GM19035 (cell line): ENCODE data around the gene CYTH4.

Source experiments
- ATAC-seq: cut with Tn5 transposase; IDR thresholded peaks from one replicate; pipeline ENCODE4 v1.9.1; 2021; ENCODE audit not compliant: unreplicated experiment

The CYTH4 gene

GRCh38 chr22:37308385-37309200 is 26.3 kb downstream of the CYTH4 start:
- no peak for ATAC-seq

- ATAC-seq = no peak
Observed at GRCh38 chr22:37309211-37310074, 27.1 kb downstream of the CYTH4 start.

GRCh38 chr22:37310075-37310606 is 27.8 kb downstream of the CYTH4 start:
- ATAC-seq = no peak

- no peak for ATAC-seq
Observed at GRCh38 chr22:37310815-37311595, 28.7 kb downstream of the CYTH4 start.

GRCh38 chr22:37311761-37312312 is 29.5 kb downstream of the CYTH4 start:
- ATAC-seq = no peak

GRCh38 chr22:37312549-37313183 is 30.4 kb downstream of the CYTH4 start:
- ATAC-seq = no peak

GRCh38 chr22:37313376-37314314 is 31.3 kb downstream of the CYTH4 start:
- ATAC-seq = no peak

- no peak for ATAC-seq
Observed at GRCh38 chr22:37314315-37315074, 32.2 kb downstream of the CYTH4 start.

- ATAC-seq = no peak
Observed at GRCh38 chr22:37316405-37316804, 34.1 kb downstream of the CYTH4 start.

- ATAC-seq = no peak
Observed at GRCh38 chr22:37316875-37317371, 34.6 kb downstream of the CYTH4 start.

GRCh38 chr22:37317698-37318210 is 35.4 kb downstream of the CYTH4 start:
- no peak for ATAC-seq

- ATAC-seq = no peak
Observed at GRCh38 chr22:37318364-37319109, 36.2 kb downstream of the CYTH4 start.

GRCh38 chr22:37319469-37319868 is 37.2 kb downstream of the CYTH4 start:
- no peak for ATAC-seq

GRCh38 chr22:37320726-37321677 is 38.7 kb downstream of the CYTH4 start:
- no peak for ATAC-seq

GRCh38 chr22:37324340-37325038 is 42.2 kb downstream of the CYTH4 start:
- no peak for ATAC-seq

GRCh38 chr22:37325039-37325395 is 42.7 kb downstream of the CYTH4 start:
- no peak for ATAC-seq
